SH-SY5Y (cell line): ENCODE data around the gene EPG5.

Experiments used
- GATA2 ChIP-seq: IDR thresholded peaks from 2 replicates; pipeline ENCODE4 v1.6.1; 2011; ENCODE audit warnings: mild to moderate bottlenecking, low read depth, low read length
- GATA3 ChIP-seq: IDR thresholded peaks from 2 replicates; pipeline ENCODE4 v1.6.1; 2011; ENCODE audit warnings: low read depth, mild to moderate bottlenecking, low read length, moderate library complexity

The EPG5 gene

DNA sequence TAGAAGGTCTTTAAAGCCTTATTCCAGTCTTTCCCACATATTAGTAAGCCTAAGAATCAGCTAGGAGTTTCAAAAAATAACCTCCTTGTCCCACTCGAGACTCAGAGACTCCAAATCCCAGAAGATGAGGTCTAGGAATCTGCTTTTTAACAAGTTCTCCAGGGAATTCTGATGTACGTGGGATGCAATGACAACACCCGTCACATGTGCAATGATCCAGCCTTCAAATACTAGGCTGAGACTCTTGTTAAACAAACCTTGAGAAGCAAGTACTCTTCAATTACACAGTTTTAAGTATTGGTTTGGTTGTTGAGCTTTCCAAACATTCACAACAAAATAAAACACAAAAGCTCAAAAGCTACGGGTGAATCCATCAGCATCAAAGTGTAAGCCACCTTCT is 53.9 kb downstream of the EPG5 start:
- TF ChIP-seq GATA2 (no peak), GATA3 (no peak)

DNA sequence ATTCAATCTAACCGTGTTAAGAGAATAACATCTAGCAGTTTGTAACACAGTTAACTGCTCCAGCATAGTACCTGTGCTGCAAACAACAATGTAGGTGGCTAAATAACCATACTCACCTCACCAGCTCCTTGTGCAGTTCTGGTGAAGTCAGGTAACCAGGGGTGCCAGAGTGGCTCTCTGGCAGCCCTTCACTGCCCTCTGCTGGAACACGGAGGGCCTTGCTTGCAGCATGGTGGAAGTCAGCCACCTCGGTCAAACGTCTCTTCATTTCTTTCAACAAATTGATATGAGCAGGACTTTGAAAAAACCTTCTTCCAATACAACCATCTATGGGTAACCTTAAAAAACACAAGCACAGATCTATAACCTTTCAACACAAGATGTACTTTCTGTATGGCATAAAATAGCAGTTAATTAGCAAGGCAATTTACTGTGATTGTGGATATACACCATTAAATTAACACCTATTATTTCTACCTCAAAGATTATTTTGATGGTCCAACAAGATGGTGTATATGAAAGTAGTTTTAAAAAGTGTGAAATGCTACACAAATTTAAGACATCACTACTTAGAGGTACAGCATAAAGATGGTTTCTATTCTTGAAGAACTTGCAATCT is 56.6 kb downstream of the EPG5 start:
- no peak for TF ChIP-seq GATA2
- no peak for TF ChIP-seq GATA3

DNA sequence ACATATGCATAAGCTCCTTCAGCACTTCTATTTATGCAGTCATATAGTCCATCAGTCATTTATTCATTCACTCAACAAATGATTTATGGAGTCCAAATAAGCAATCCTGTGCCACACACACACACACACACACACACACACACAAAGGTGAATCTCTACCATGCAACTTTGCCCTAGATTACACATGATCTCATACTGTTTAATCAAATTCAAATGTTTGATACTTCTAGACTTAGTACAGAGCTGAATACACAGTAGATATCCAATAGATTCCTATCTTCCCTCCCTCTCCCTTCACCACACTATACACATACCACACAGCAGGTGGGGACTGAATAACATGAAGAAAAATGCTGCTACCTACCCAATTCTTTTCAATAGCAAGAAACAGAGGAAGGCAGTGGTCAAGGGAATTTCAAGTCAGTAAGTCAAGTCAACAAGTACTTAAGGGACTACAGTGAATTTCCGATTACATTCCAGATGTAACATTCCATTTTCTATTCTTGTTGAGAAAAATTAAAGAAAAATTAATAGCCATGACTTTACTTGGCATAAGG is 65.4 kb downstream of the EPG5 start:
- no peak for TF ChIP-seq GATA3
- no peak for TF ChIP-seq GATA2

GRCh38 chr18:45900623-45901022 is 66.5 kb downstream of the EPG5 start:
- no peak for TF ChIP-seq GATA2
- TF ChIP-seq GATA3 = no peak

DNA sequence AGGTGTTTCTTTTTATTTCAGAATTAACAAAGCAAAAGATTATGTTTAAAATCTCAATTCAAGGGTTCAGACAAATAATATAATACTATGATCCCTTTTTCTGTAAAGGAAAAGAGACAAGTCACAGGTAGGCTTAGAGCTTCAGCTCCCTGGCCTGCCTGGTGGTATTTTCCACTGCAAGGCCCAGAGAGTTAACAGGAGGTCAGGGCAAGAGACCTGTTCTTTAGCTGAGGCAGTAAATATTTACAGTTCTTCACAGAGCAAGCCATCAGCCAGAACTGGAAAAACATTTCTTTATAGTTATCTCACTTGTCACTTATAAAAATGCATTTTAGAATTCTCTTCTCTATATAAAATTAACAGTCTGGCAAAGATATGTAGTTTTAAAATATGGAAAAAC is 70.1 kb downstream of the EPG5 start:
- no peak for TF ChIP-seq GATA3
- no peak for TF ChIP-seq GATA2

DNA sequence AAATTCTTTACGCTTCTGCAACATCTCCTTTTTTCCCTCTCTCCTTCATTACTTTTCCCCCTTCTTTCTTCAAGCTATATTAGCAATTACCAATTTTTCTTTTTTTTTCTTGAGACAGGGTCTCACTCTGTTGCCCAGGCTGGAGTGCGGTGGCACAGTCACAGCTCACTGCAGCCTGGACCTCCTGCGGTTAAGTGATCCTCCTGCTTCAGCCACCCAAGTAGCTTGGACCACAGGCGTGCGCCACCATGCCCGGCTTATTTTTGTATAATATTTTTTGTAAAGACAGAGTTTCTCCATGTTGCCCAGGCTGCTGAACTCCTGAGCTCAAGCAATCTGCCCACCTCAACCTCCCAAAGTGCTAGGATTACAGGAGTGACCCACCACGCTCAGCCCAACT is 70.7 kb downstream of the EPG5 start:
- TF ChIP-seq GATA2 = no peak
- TF ChIP-seq GATA3 = no peak

DNA sequence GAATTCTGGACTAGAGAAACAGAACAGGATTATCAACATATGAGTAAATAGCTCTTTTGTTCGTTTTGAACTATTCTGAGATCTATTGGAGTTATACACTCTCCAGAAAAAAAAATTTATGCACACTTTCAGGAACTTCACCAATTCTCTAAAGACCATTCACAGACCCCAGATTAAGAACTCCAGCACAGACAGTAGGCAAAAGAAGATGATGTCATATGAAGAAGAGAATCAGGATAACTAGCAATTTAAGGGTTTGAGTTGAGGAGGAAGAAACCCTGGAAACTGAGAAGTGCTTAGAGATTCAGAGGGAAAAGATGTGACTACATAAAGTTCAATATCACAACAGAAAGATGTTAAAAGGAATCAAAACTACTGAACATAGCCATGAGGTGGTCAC is 71.8 kb downstream of the EPG5 start:
- TF ChIP-seq GATA3 (no peak), GATA2 (no peak)

GRCh38 chr18:45894818-45895217 is 72.3 kb downstream of the EPG5 start:
- no peak for TF ChIP-seq GATA2
- no peak for TF ChIP-seq GATA3

GRCh38 chr18:45891806-45892205 is 75.3 kb downstream of the EPG5 start:
- TF ChIP-seq GATA3 = no peak
- TF ChIP-seq GATA2 = no peak

DNA sequence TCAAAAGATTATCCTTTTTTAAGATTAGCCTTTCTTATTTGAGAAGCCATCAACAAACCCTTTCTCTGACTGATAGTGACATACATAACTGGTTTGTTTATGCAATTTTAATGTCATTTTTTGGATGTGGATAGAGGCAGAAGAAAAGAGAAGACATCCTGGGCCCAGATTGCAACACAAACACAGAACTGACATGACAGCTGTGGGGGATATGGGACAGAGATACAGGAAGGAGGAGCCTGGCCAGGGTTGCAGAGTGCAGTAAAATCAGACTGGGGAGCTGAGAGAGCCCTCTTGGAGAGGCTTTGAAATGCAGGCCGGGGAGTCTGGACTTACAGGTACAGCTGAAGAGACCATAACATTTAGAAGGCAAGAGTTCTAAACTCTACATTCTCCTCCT is 76.5 kb downstream of the EPG5 start:
- TF ChIP-seq GATA3 (no peak), GATA2 (no peak)

- no peak for TF ChIP-seq GATA2
- no peak for TF ChIP-seq GATA3
These were observed 77.6 kb downstream of the EPG5 start for GRCh38 chr18:45889419-45890064.

DNA sequence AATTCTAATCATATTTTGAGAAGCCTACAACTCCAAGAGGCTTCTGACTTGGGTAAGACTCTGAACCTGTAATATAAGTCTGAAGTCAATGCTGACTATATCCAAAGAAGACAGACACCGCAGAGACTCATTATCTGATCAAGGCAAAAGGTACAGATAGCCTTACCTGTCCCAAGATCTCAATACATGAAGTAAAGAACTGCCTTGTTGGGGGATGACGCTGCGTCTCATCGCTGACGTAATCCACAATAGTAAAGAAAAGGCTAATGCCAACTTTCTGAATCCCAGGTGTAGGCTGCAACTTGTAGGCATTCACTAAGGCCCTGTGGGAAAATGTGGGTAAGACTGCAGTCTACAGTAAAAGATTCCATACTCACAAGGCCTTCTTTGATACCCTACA is 79.5 kb downstream of the EPG5 start:
- no peak for TF ChIP-seq GATA2
- TF ChIP-seq GATA3 = no peak

DNA sequence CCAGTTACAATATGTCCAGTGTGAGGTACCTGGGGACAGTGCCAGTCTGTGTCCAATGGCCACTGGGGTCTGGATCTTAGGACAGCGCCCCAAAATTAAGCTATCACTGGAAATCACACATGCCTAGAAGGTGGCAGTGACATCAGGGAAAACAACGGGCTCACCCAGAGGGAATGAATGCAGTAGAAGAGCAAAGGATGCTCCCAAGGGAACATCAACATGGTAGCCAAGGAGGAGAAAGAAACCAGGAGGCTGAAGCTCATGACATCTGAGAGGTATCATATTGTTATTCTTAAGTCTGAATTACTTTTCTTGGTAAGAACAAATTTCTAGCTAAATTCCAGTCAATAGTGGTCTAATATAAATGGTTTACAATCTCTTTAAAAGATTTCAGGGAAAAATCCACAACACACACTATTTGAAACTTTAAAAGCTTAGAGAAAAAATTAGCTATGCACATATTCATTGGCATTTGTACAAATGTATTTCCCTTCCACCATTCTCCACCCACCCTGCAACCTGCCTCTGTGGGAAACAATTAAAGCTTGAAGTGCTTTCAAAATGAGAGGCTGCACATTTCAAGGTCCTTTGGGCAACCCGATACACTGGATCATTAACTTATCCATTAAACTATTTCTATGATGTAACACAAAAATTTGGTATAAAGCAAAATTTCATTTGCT is 86.1 kb downstream of the EPG5 start:
- TF ChIP-seq GATA2 = no peak
- TF ChIP-seq GATA3 = no peak

- TF ChIP-seq GATA3 (no peak), GATA2 (no peak)
These were observed 87.2 kb downstream of the EPG5 start for GRCh38 chr18:45879681-45880655.
